Measurements from ENCODE around the gene ACAA2.
"Not testable (repeated sequence)": the region's sequence is repeated elsewhere in the genome, so short reads cannot be mapped to it uniquely, and the experiment has no call there.

ACAA2 gene

DNA sequence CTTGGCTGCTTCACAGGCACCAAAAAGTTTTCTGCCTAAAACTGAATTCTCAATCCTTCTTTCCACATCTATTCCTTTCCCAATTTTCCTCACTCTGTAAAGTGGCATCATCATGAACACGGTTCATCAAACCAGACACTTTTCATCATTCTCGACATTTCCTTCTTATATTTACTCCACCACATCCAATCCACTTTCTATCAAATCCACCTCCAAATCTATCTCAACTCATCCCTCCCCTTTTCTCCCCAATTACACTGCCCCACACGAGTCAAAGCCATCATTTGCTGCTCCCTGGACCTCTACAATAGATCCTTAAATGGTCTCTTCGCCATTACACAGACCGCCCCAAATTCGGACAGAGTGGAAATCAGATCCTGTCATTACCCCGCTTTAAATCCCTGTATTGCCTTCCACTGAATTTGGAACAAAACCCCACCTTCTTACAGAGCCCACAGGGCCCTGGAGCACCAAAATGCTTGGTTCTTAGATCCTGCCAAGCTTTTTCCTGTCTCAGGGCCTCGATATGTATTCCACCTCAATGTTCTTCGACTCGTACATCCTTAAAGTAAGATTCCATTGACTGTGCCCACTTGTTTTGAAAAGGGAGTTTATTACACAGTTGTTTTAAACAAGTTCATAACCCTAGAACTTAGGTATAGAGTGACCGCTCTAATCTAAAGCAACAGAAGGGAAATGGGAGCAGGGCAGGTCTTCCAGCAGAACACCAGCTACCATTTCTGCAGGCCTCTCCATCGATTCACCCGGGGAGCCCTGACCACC lies 856 bp downstream of the ACAA2 start:
- DNase-seq (ENCODE audit: low read depth in 1 of 2, low spot score in 1 of 2), result no peak
- Histone ChIP-seq H3K27ac (replicated peaks) (no peak overlapping the region), H3K27me3 (ENCODE audit: insufficient read depth, poor library complexity, severe bottlenecking) (peaks cover 26% of the 10 kb centered on the region), H3K4me3 (replicated peaks; ENCODE audit: insufficient read depth, low read length) (peak overlapping the region; percentile 94)
- TF ChIP-seq, protein P1, sequence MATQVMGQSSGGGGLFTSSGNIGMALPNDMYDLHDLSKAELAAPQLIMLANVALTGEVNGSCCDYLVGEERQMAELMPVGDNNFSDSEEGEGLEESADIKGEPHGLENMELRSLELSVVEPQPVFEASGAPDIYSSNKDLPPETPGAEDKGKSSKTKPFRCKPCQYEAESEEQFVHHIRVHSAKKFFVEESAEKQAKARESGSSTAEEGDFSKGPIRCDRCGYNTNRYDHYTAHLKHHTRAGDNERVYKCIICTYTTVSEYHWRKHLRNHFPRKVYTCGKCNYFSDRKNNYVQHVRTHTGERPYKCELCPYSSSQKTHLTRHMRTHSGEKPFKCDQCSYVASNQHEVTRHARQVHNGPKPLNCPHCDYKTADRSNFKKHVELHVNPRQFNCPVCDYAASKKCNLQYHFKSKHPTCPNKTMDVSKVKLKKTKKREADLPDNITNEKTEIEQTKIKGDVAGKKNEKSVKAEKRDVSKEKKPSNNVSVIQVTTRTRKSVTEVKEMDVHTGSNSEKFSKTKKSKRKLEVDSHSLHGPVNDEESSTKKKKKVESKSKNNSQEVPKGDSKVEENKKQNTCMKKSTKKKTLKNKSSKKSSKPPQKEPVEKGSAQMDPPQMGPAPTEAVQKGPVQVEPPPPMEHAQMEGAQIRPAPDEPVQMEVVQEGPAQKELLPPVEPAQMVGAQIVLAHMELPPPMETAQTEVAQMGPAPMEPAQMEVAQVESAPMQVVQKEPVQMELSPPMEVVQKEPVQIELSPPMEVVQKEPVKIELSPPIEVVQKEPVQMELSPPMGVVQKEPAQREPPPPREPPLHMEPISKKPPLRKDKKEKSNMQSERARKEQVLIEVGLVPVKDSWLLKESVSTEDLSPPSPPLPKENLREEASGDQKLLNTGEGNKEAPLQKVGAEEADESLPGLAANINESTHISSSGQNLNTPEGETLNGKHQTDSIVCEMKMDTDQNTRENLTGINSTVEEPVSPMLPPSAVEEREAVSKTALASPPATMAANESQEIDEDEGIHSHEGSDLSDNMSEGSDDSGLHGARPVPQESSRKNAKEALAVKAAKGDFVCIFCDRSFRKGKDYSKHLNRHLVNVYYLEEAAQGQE (IDR thresholded peaks at IDR 0.05; ENCODE audit: insufficient replicate concordance, low read depth), result no peak

- TF ChIP-seq SPI1 (IDR thresholded peaks at IDR 0.05; ENCODE audit: borderline replicate concordance, low read depth) (no peak), POLR2AphosphoS5 (IDR thresholded peaks at IDR 0.05; ENCODE audit: low read depth) (no peak), GABPA (IDR thresholded peaks at IDR 0.05; ENCODE audit: low read depth) (no peak)
- TF ChIP-seq, protein P2, sequence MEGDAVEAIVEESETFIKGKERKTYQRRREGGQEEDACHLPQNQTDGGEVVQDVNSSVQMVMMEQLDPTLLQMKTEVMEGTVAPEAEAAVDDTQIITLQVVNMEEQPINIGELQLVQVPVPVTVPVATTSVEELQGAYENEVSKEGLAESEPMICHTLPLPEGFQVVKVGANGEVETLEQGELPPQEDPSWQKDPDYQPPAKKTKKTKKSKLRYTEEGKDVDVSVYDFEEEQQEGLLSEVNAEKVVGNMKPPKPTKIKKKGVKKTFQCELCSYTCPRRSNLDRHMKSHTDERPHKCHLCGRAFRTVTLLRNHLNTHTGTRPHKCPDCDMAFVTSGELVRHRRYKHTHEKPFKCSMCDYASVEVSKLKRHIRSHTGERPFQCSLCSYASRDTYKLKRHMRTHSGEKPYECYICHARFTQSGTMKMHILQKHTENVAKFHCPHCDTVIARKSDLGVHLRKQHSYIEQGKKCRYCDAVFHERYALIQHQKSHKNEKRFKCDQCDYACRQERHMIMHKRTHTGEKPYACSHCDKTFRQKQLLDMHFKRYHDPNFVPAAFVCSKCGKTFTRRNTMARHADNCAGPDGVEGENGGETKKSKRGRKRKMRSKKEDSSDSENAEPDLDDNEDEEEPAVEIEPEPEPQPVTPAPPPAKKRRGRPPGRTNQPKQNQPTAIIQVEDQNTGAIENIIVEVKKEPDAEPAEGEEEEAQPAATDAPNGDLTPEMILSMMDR (IDR thresholded peaks at IDR 0.05; ENCODE audit: insufficient read depth, low read length), result no peak
- TF ChIP-seq, protein P1 (IDR thresholded peaks at IDR 0.05; ENCODE audit: insufficient replicate concordance, low read depth), result no peak
- no peak for DNase-seq (ENCODE audit: low read depth in 1 of 2, low spot score in 1 of 2)
- H3K4me3 ChIP-seq (replicated peaks; ENCODE audit: insufficient read depth, low read length), result no peak overlapping the region
These were observed 2.0 kb downstream of the ACAA2 start for GRCh38 chr18:49811151-49811938.

GRCh38 chr18:49808553-49809191 lies 4.7 kb downstream of the ACAA2 start:
- H3K4me3 ChIP-seq (replicated peaks; ENCODE audit: insufficient read depth, low read length); DNase-seq (ENCODE audit: low read depth in 1 of 2, low spot score in 1 of 2); H3K27ac ChIP-seq (replicated peaks): not testable (repeated sequence)
- peaks cover 13% of the 10 kb centered on the region for H3K27me3 ChIP-seq (ENCODE audit: insufficient read depth, poor library complexity, severe bottlenecking)

More at GRCh38 chr18:49811151-49811938, 2.0 kb downstream of the ACAA2 start:
- Histone ChIP-seq H3K27me3 (ENCODE audit: insufficient read depth, poor library complexity, severe bottlenecking) (peaks cover 26% of the 10 kb centered on the region), H3K27ac (replicated peaks) (no peak overlapping the region)

DNA sequence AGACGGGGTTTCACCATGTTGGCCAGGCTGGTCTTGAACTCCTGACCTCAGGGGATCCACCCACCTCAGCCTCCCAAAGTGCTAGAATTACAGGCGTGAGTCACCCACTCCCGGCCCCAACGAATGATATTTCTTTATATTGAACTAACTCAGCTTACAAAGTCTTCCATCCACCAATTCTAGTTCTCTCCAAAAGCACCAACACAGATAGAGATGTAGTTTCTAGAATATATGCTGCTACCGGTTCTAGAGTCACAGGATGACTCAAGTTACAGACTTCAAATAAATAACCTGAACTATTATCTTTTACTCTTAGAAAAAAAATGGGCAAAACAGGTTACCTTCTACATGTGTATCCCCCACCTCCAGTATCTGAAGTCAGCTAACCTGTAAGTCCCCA lies 9.2 kb downstream of the ACAA2 start:
- Histone ChIP-seq H3K27ac (replicated peaks) (no peak overlapping the region), H3K27me3 (ENCODE audit: insufficient read depth, poor library complexity, severe bottlenecking) (no peaks in the 10 kb centered on the region), H3K4me3 (replicated peaks; ENCODE audit: insufficient read depth, low read length) (no peak overlapping the region)
- TF ChIP-seq SPI1 (IDR thresholded peaks at IDR 0.05; ENCODE audit: borderline replicate concordance, low read depth), result no peak
- TF ChIP-seq, protein P1 (IDR thresholded peaks at IDR 0.05; ENCODE audit: insufficient replicate concordance, low read depth), result no peak
- TF ChIP-seq POLR2AphosphoS5 (IDR thresholded peaks at IDR 0.05; ENCODE audit: low read depth), result no peak
- TF ChIP-seq GABPA (IDR thresholded peaks at IDR 0.05; ENCODE audit: low read depth), result no peak
- TF ChIP-seq, protein P2 (IDR thresholded peaks at IDR 0.05; ENCODE audit: insufficient read depth, low read length), result no peak
- no peak for DNase-seq (ENCODE audit: low read depth in 1 of 2, low spot score in 1 of 2)
